HL-60/S4 treated with phorbol 12-myristate 13-acetate at 8.2 ng/mL for 4 days and 3 days (cell line): ENCODE measurements around the gene SPAG17.

ENCODE experiments used
- in situ Hi-C: fragments of 300-500 bp; cut with MboI; formaldehyde crosslinking; loops from 2 replicates; pipeline ENCODE4 v1.15.0; 2022; ENCODE audit warnings: low sequenced_read_pairs

The SPAG17 gene

DNA sequence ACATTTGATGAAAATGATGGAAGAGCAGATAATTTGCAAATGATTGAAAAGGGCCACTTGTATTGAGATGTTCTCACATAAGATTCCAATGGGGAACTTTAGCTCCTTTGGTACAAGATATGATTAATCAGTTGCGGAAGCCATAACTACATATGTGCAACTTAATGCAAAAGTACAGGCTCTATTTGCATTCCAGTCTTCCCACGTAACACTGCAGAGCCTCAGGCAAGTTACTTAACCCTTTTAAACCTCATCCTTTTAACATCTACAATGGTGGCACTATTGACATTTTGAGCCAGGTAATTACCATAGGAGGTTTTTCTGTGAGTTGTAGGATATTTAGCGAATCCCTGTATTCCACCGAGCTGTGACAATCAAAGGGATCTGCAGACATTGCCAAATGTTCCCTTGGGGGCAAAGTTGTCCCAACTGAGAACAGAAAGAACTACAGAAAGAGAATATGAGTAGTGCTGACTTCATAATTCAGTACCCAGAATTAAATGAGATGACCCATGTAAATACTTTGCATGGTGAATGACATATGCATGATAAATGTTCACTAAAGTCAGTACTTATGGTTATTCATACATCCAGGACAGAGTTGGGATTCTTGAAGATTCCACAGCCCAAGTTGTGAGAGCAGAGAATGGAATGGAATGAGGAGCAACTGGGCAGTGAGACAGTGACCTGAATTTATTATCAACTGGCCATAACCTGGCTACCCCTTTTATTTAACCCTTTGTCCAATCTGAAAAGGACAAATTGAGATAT is 62.6 kb downstream of the SPAG17 start:
- in situ Hi-C loops: no loop called here

DNA sequence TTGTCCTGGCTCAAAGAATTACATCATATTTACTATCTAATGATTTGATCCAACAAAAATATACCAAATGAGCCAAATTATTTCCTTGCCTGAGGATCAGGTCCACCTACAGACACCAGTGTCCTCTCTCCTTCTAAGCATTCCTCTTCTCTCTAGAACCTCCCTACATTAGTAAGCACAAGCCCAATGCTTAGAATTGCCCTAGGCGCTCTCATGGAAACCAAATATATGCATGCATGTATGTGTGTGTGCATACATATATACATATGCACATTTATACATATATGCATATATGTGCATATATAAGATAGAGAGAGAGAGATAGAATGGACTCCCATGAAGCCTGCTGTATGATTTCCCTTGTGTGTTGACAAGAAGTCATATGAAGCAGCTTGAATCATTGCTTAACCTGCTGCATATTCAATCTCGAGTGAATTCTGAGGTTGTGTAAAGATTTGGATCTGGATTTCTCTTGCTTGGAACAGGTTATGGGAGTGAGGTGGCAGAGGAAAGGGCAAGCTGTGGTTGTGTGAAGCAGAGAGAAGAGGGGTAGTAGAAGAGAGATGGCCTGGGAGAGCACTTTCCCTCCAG is 66.1 kb downstream of the SPAG17 start:
- in situ Hi-C loops: no loop called here

DNA sequence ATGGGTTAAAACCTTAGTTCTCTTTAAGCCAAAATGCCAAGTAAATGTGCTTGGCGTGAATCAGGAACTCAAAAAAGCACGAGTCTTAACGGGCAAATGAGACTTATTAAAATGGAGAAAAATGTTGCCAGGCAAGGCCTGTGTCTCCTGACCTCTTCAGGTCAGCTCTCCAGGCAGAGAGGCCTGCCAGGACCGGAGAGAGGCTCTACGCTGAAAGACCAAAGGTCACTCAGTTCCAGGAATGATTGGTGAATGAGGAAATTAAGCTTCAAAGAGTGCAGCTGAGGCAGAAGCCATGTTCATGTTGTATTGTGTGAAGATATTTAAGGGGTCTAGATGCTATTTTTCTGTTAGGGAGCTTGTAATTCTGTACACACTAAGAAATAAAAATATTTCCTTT is 66.6 kb downstream of the SPAG17 start:
- in situ Hi-C loops: no loop called here

DNA sequence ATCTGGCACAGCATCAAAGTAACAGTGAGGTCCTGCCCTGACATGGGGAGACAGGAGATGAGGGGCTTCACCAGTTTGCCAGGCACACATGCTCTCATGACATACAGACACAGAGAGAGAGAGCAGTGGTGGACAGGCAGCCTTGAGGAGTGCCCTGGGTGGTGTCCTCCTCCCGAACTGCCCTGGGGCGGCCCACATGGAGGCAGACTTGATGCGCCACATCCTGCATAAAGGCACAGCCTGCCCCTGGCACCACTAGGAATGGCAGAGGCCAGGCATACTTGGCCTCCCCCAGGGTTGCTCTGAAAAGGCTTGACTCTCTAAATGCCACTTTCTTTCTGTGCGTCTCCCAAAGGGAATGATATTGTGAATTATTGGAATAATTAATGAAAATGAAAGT is 67.5 kb downstream of the SPAG17 start:
- in situ Hi-C loops: no loop called here

DNA sequence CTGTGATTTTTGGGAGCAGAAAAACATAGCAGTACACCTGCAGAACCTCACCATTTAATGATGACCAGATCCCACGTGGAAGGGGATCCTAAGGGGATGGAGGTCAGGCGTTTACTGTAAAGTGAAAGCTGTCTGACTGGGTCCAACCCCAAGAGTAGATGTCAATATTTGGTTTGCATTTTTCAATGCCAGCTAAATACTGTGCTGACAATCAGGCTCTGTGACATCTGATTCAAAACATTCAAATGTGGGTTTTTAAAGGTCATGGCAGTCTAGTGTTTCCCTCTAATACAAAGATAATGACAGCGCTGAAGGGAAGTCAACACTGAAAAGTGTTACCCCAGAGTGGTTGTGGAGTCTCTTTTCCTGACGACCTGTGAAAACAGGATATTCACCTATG is 68.1 kb downstream of the SPAG17 start:
- in situ Hi-C loops: no loop called here

DNA sequence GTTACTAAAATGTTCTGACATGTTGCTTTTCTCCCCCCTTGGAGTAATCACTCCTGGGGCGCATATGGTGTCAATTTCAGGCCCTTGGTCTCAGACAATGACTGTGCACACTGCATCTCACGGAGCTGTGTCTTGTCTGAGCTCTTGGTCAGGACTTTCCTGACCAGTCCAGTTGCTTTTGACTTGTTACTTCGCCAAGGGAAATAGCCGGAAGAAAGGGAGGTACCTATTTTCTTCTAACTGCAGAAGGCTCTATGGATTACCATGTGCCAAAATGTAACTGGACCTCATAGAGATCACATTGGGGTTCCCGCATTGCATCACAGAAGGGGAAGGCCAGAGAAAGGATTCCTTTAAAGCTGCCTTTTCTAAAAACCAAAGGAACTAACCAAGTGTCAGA is 68.6 kb downstream of the SPAG17 start:
- in situ Hi-C loops: no loop called here

DNA sequence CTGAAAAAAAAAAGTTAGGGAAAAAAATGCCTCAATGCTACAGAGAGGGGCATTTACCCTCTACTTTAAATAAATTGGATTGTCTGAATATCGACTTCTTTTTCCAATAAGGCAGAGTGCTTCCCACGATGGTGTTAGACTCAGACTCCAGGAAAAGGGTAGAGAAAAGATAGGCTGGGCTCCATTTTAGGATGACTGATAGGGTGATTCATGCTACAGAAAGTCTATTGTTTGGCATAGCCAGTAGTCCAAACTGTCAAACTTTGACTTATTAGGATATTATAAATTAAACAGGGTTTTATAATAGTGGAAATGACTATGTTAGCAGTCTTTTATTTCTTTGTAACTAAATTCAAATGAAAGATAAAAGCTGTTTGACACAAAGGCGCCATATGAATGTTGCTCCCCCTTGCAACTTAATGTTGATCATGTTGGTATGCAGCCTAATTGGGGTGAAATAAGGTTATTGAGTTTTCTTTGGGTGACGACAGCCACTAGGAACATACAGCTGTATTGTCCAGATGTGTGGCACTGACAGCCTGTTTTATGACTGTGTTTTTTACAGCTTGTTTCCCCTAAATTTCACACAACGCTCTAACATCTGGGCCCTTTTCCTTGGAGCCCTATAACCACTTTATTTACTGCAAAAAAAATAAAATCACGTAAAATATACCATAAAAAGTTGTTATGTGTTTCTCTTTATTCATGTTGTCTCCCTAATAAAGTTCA is 69.3 kb downstream of the SPAG17 start:
- in situ Hi-C loops: no loop called here

DNA sequence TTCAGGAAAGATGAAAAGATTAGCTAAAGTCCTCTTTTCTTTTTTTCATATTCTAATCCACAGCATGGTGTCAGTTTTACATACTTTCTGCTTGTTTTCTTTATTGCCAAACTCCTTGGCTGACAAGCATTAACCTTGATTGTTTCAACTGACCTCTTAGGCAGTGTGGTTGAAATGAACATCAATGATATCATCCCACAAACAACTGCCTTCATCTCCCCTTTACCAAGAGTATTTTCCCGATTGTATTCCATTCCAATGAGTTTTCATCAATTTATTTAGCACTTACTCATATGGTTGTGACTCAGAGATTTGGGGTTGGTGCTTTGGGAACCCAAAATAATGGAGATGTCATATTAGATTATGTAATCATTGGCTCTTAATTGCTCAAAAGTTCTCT is 71.8 kb downstream of the SPAG17 start:
- in situ Hi-C loops: no loop called here

DNA sequence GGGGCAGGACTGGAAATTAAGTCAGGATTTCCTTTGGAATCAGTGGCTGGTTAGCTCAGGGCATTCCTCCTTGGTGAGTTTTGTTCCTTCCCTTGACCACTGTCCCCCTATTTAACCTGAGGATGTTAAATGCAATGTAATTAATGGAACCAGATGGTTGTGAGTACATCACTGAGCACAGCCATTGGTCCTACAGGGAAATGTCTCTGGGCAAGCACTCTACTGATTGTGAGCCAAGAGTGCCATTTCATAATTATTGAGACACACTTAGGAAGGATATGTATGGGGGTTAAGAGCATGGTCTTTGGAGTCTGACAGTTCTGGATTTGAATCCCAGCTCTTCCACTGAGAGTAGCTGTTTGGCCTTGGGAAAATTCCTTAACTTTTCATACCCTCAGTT is 74.4 kb downstream of the SPAG17 start:
- in situ Hi-C loops: no loop called here

DNA sequence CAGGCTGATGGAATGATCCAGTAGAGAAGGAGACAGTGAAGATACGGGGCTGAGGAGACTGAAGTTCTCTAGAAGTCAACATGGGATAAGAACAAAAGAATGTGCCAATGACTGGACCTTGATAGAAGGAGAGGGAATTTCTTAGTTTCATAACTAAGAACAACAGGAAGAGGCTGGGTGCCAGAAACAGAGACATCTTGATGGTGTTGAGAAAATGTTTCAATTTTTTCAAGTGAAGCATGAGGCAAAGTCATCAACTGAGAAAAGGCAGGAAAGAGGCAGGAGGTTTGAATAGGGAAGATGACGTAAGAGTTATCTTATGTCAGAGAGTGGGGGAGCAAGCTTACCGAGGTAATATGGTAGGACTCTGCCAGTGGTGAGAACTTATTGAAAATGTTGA is 80.1 kb downstream of the SPAG17 start:
- in situ Hi-C loops: no loop called here

DNA sequence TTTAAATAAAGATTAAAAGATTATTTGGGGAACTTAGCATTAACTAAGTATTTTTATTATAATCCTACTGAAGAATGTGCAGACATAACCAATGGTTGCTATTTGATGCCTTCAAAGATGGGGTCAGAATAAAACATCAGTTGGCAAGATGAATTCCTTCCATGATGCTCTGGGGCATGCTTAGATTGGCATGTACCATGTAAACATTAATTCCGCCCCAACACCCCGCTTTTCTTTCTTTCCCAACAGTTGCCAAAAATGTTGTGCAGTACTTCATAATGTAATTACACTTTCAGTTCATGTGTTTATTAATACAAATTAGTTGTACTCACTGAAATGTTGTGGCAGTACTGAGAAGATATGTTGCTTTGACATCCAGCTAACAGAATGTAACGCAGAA is 82.6 kb downstream of the SPAG17 start:
- in situ Hi-C loops: no loop called here

DNA sequence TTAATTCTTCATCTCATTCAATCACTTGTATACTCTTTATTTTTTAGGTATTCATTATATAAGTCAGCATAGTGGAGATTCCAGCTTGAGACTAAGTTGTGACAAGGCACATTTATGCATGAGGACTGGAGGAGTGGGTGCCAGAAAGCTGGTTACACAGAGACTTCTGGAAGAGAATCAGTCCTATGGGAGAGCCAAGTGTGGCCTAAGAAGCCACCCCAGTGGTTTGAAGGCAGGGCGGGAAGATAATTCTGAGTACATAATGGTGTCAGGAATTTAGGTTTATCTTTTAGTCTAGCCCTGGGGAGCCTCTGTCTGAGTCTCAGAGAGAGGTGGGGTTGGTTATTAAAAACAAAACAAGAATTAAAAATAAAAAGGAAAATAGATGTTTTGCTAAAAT is 83.0 kb downstream of the SPAG17 start:
- in situ Hi-C loops: no loop called here

DNA sequence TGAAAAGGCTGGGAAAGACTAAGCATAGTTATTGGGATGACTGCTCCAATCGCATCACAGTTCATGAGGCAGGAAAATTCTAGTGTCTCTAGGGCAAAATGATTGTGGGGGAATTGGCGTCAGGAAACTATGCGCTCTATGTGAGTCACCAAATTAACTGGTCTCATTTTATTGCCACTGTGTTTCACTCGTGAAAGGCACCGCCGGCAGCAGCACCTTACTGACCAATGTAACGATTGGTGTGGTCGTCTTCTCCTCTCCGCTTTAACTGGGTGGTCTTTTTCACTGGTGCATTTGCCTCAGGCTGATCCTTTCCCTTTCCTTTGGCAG is 83.5 kb downstream of the SPAG17 start:
- in situ Hi-C loops: no loop called here

DNA sequence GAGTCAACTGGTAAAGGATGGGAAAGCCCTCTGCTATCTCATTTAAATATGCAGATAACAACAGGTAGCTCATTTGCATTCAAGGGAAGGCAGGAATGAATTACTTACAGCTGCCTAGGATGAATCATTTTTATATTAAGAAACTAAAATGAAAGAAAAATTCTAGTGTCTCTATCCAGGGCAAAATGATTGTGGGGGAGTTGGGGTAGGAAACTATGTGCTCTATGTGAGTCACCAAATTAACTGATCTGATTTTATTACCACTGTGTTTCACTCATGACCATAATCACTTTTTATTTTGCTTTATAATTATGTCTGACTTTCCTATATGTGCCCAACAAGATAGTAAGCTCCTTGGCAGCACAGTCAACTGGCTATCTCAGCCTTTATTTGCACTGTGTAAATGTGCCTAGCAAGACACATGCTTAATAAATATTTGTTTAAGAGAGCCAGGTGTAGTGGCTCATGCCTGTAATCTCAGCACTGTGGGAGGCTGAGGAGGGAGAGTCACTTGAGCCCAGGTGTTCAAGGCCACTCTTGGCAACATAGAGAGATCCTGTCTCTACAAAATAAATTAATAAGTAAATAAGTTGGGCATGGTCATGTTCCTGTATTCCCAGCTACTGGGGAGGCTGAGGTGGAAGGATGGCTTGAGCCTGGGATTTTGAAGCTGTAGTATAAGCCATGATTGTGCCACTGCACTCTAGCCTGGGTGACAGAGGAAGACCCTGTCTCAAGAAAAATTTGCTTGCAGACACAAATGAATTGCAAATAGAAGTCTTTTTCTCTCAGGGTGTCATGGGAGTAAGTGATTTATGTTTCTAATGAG is 84.1 kb downstream of the SPAG17 start:
- in situ Hi-C loops: no loop called here

DNA sequence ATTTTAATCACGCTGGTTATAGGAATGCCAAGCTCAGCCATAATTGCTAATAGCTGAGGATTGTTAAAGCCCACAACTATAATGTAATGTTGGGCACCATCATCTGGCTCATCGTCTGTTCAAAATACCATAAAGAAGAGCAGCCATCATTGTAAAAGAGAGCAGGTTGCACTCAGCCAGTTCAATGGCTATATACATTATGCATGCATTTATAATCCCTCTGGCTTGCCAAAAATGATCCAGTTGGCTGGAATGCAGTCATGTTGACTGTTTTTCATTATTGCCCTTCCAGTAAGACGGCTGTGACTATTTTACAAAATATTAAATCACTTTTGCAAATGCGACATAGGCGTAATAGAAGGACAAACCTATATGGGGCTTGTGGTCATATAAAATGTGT is 85.3 kb downstream of the SPAG17 start:
- in situ Hi-C loops: no loop called here

DNA sequence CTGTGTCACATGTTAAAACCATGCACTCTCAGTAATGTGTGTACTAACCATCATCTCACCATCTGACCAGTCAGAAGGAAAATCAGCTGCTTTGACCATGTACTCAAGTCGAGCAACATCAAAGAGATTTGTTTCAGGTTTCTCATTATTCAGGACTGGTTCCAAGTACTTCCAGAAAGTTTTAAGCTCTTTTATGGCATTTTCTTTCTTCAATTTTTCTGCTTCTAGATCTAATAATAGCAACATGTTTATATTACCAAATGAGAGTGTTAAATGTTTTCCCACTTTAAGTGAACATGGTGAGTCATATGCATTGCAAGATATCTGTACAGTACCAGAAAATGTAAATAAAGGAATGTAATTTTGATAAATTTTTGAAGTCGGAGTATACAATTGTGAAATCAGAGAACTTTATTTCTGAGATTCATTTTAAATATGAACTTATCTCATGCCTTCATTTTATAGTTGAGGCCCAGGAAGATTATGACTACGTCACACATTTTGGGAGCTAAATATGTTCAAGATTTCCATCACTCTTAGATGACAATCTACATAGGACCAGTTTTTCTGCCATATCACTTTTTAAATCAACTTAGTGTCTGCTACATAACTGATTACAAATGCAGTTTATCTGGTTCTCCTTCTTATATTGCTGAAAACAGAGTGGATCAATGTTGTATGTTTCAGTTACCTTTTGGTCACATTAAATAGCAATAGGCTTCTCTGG is 87.2 kb downstream of the SPAG17 start:
- in situ Hi-C loops: no loop called here

DNA sequence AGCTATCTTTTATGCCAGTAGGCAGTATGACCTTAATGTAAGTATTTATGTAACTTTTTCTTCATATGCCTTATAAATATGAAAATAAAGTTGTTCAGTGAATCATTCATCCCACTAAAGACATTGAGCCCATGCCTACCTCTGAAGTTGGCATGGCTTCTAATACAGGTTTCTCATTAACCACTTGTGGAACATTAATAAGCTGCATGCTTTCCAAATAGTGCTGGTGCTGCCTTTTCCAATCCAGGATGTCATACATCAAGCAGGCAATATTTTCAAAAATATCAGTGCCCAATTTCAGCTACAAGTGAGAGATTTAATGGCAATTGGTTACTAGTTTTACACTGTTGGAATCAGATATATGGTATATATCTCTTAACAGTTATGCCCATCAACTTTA is 92.0 kb downstream of the SPAG17 start:
- in situ Hi-C loops: no loop called here

DNA sequence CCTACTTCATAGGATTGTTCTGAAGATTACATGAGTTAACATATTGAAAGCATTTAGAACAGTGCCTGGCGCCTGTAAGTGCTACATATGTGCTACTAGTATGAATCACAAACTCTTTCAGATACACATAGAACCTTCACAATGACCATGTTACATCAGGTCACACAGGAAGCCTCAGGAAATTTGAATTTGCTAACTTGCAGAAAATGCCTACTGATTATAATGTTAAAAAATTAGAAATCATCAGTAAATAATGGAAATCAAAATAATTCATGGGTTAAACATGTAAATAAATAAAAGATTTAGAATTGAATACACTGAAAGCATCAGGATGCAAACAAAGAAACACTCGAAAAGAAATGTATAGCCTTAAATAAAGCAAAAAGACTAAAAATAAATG is 94.9 kb downstream of the SPAG17 start:
- in situ Hi-C loops: no loop called here

DNA sequence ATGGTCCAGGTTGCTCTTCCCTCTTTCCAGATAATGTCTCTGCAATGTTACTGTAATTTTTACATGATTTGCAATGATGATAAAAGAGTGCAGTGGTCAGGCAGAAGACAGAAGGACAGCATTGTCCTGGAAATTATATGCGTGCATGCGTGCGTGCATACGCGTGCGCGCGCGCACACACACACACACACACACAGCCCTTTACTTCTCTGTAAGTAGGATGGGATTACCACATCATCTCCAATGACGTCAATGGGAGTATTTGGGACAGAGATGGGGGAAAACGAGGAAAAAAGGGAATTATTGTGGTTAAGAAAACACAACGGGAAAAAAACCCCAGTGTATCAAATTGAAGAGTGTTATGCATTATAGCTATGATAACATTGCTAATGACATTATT is 99.7 kb downstream of the SPAG17 start:
- in situ Hi-C loops: no loop called here

DNA sequence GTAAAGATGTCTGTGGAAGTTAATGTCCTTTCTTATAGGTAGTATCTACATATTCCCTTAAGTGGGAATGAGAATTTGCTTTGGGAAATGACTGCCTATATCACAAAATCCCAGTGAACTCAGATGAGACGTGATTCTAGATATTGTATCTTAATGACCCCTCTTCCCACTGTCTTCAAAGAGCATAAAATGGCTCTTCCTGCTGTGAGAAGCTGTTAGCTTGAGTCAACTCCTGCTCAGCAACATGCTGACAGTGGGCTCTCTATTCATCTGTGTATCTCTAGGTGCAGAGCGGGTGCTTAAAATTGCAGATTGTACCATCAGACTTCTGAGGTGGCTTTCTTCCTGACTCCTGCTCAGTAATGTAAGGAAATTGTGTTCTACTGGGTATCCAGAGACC is 100.6 kb downstream of the SPAG17 start:
- in situ Hi-C loops: no loop called here

DNA sequence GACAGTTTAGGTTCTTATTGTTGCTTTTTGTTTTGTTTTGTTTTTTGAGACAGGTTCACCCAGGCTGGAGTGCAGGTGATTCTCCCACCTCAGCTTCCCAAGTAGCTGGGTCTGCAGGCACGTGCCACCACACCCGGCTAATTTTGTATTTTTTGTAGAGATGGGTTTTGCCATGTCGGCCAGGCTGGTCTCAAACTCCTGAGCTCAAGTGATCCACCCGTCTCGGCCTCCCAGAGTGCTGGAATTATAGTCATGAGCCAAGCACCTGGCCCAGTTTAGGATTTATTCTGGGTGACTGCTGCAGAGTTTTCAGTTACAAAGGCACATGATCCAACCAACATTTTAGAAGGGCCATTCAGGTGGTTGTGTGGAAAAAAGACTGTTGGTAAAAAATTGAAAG is 102.0 kb downstream of the SPAG17 start:
- in situ Hi-C loops: no loop called here
